Heart left ventricle (tissue), 16 donors: Measurements from ENCODE around the gene ARHGEF10L. TPM values are rescaled to one million over a fixed set of nuclear protein-coding genes. Genes with fewer than 3 reads are reported as not detected.

Source experiments
- ATAC-seq, 4 donors: fragments of 200-7000 bp; cut with Tn5 transposase; one replicate each; pipeline ENCODE4 v1.9.1; 2020 to 2022; ENCODE audit warnings: moderate library complexity in 4 of 4, mild to moderate bottlenecking in 3 of 4, moderate number of reproducible peaks in 1 of 4
- DNase-seq, 5 donors: peaks; one replicate each; pipeline ENCODE4 v3.0.0-alpha.2; 2020
- H3K27ac ChIP-seq, 12 donors: fragments of 200-600 bp; sonication (generic) in 4 of 12; one replicate each; pipeline versions ENCODE4 v1.5.0 to v1.8.0; 2016 to 2022; ENCODE audit warnings: mild to moderate bottlenecking in 2 of 12
- H3K27me3 ChIP-seq, 9 donors: fragments of 200-600 bp; sonication (generic) in 2 of 9; one replicate each; pipeline versions ENCODE4 v1.5.1 to v1.8.0; 2016 to 2022; ENCODE audit warnings: mild to moderate bottlenecking in 3 of 9
- H3K36me3 ChIP-seq, 9 donors: fragments of 200-600 bp; sonication (generic) in 2 of 9; one replicate each; pipeline versions ENCODE4 v1.5.0 to v1.8.0; 2018 to 2022; ENCODE audit warnings: mild to moderate bottlenecking in 2 of 9
- H3K4me1 ChIP-seq, 12 donors: fragments of 200-600 bp; sonication (generic) in 4 of 12; one replicate each; pipeline versions ENCODE4 v1.5.0 to v1.8.0; 2016 to 2022; ENCODE audit warnings: mild to moderate bottlenecking in 3 of 12
- H3K4me3 ChIP-seq, 12 donors: fragments of 200-600 bp; sonication (generic) in 4 of 12; one replicate each; pipeline versions ENCODE4 v1.5.0 to v1.8.0; 2017 to 2022; ENCODE audit warnings: mild to moderate bottlenecking in 9 of 12, moderate library complexity in 4 of 12
- H3K9me3 ChIP-seq, 12 donors: fragments of 200-600 bp; sonication (generic) in 4 of 12; one replicate each; pipeline versions ENCODE4 v1.5.0 to v1.8.0; 2016 to 2022; ENCODE audit warnings: mild to moderate bottlenecking in 1 of 12
- POLR2A ChIP-seq, 2 donors: fragments of 450-650 bp; IDR thresholded peaks; one replicate each; pipeline ENCODE4 v1.6.1; 2017; ENCODE audit warnings: antibody characterized with exemption in 2 of 2, mild to moderate bottlenecking in 2 of 2, moderate library complexity in 2 of 2
- WGBS, 4 donors: extraction: QIAGEN DNeasy Blood & Tissue Kit in 2 of 4; methylation state at CpG; one replicate each; pipeline versions ENCODE4 v1.1.5 to v1.1.7; 2013 to 2018; 5-methylcytosine and 5-hydroxymethylcytosine counted together
- intact Hi-C, 10 donors: fragments of 100-400 bp; cut with DNase I; formaldehyde crosslinking; loops; one replicate each; pipeline versions ENCODE4 v1.11.1 to v1.14.2; 2022
- polyA plus RNA-seq, 2 donors: library from polyadenylated mRNA; stranded (reverse); fragments of 200-250 nt; gene quantifications; one replicate each; pipeline ENCODE4 v1.2.3, GENCODE V29; 2013
- total RNA-seq, 9 donors: library from RNA; depleted of rRNA in 2 of 9; stranded (reverse); fragments of >200 nt in 2 of 9; fragmentation: NEBNext Ultra II Directional in 3 of 9; extraction: Animal tissue kit (Norgen Biotek cat#: 25700) in 3 of 9; gene quantifications; one replicate each; pipeline versions ENCODE4 v1.1.0 to v1.2.4, GENCODE V29; 2016 to 2023
- TF ChIP-seq, protein P1 (sequence below), 12 donors: fragments of 200-600 bp; sonication (generic) in 4 of 12; IDR thresholded peaks; one replicate each; pipeline versions ENCODE4 v1.5.0 to v1.8.0; 2018 to 2022; ENCODE audit warnings: antibody characterized with exemption in 12 of 12, mild to moderate bottlenecking in 5 of 12
- donor health status: ischemic (EF 13 %, LVEDD 7.1; RV severe dilation, severe dysfunction).
- donor health status: healthy with polysubstance abuse.
- donor health status: DM: no; HTN: yes; CAD: no.
- donor health status: DM: no; HTN: no; CAD: no.
- donor health status: ischemic (EF 25% LVEDD 6.9; RV normal size, moderate dysfunction).
- donor health status: ischemic (EF 25% LVEDD 5.7; RV mildly dilated, moderate dysfunction).
- donor health status: healthy.
- donor health status: DM: yes; HTN: yes; CAD: no.
- donor health status: ischemic (EF 35%, LVEDD 5.7; RV mildly dilated, moderate dysfunction).
- donor health status: nonischemic (EF 11% LVEDD 7.7; RV severe dilation, severe dysfunction).
- donor health status: DM: yes; HTN: yes; CAD: no.
- donor health status: PGD.
- donor health status: ischemic (EF 29% LVEDD 5.4; RV normal size, mild dysfunction).
- donor health status: nonischemic (EF 23%, LVEDD 6.1; RV moderate dilation, normal function).

ARHGEF10L gene
- total and polyA plus RNA-seq, 11 donors, result 44.6 to 72.8 (median 57.9) TPM

GRCh38 chr1:17582124-17582774, 42.8 kb downstream of the ARHGEF10L start:
- 64 to 73% (median 68%) methylated on average over 11 of the region's 11 CpGs for WGBS, 4 donors
- intact Hi-C loops, result no loop called here
- Histone ChIP-seq H3K9me3 (no peaks in the 10 kb centered on the region), H3K36me3 (peaks cover 0 to 7% (median 0%) of the 10 kb centered on the region in 9 donors), H3K4me3 (no peak overlapping the region), H3K4me1 (peaks cover 0 to 27% (median 11%) of the 10 kb centered on the region in 12 donors), H3K27me3 (no peaks in the 10 kb centered on the region), H3K27ac (no peak overlapping the region)
- DNase-seq, result no peak
- ATAC-seq, result no peak
- no peak for TF ChIP-seq POLR2A (IDR thresholded peaks at IDR 0.05)
- TF ChIP-seq, protein P1, sequence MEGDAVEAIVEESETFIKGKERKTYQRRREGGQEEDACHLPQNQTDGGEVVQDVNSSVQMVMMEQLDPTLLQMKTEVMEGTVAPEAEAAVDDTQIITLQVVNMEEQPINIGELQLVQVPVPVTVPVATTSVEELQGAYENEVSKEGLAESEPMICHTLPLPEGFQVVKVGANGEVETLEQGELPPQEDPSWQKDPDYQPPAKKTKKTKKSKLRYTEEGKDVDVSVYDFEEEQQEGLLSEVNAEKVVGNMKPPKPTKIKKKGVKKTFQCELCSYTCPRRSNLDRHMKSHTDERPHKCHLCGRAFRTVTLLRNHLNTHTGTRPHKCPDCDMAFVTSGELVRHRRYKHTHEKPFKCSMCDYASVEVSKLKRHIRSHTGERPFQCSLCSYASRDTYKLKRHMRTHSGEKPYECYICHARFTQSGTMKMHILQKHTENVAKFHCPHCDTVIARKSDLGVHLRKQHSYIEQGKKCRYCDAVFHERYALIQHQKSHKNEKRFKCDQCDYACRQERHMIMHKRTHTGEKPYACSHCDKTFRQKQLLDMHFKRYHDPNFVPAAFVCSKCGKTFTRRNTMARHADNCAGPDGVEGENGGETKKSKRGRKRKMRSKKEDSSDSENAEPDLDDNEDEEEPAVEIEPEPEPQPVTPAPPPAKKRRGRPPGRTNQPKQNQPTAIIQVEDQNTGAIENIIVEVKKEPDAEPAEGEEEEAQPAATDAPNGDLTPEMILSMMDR (IDR thresholded peaks at IDR 0.05), result no peak

GRCh38 chr1:17584539-17584938, 45.0 kb downstream of the ARHGEF10L start:
- H3K4me3 ChIP-seq, result no peak overlapping the region
- WGBS, 4 donors, result 93 to 96% (median 95%) methylated on average over 10 of the region's 10 CpGs

DNA sequence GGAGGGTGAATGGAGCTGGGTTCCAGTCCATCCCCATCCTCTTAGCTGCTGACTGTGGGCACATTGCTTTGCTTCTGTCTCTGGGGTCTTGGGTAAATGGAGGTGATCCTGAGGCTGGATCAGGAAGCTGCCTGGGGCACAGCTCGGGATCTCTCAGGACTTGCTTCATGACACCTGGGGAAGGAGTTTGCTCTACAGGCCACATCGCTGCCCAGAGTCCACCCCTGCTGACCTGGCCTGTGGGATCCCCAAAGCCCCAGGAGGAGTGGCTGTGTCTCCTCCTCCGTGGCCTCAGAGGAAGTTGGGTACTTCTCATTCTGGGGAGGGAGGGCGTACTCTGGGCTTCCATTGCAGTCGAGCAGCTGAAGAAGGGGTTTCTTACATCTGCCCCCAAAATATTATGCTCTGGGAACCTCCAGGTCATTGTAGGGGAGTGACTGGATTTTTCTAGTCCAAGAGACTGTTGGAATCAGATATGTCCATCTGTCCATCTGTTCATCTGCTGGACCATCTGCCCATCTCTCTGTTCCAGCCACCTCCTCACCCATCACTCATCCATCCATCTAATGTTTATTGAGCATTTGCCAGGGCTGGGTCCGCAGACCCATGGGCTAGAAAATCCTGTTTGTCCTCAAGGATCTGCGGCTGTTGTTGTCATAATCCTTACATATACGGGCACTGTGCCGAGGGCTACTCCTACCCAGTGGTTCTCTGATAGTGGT, 45.9 kb downstream of the ARHGEF10L start:
- H3K4me3 ChIP-seq, result no peak overlapping the region
- H3K9me3 ChIP-seq, result no peaks in the 10 kb centered on the region
- no peak for DNase-seq
- peaks cover 0 to 7% (median 0%) of the 10 kb centered on the region in 9 donors for H3K36me3 ChIP-seq
- TF ChIP-seq, protein P1 (IDR thresholded peaks at IDR 0.05), result no peak
- TF ChIP-seq POLR2A (IDR thresholded peaks at IDR 0.05), result no peak
- peak overlapping the region in 1 of 12 donors; percentile 83 for H3K27ac ChIP-seq
- no peak for ATAC-seq
- H3K4me1 ChIP-seq, result peaks cover 0 to 49% (median 39%) of the 10 kb centered on the region in 12 donors
- no peaks in the 10 kb centered on the region for H3K27me3 ChIP-seq
- WGBS, 4 donors, result 81 to 94% (median 85%) methylated on average over 8 to 9 of the region's 9 CpGs
- intact Hi-C loops, result no loop called here

More at GRCh38 chr1:17584539-17584938, 45.0 kb downstream of the ARHGEF10L start:
- DNase-seq (no peak), ATAC-seq (no peak)
- H3K27me3 ChIP-seq, result no peaks in the 10 kb centered on the region
- H3K27ac ChIP-seq, result no peak overlapping the region
- no peaks in the 10 kb centered on the region for H3K9me3 ChIP-seq
- intact Hi-C loops, result no loop called here
- H3K4me1 ChIP-seq, result peaks cover 0 to 41% (median 32%) of the 10 kb centered on the region in 12 donors
- peaks cover 0 to 7% (median 0%) of the 10 kb centered on the region in 9 donors for H3K36me3 ChIP-seq
- TF ChIP-seq, protein P1 (IDR thresholded peaks at IDR 0.05), result no peak
- no peak for TF ChIP-seq POLR2A (IDR thresholded peaks at IDR 0.05)
